Astrocyte (in vitro differentiated cells and primary cell): Measurements from ENCODE around the gene DOCK11.

Experiments
- CTCF ChIP-seq: IDR thresholded peaks from 2 replicates; pipeline ENCODE4 v1.5.1; 2011; ENCODE audit warnings: low read depth, mild to moderate bottlenecking, inconsistent platforms, low read length, moderate library complexity; ENCODE audit not compliant: insufficient read depth
- EZH2 ChIP-seq: IDR thresholded peaks from 2 replicates; pipeline ENCODE4 v1.6.1; 2012; ENCODE audit warnings: mild to moderate bottlenecking, low read length, inconsistent platforms; ENCODE audit not compliant: insufficient read depth

DNA sequence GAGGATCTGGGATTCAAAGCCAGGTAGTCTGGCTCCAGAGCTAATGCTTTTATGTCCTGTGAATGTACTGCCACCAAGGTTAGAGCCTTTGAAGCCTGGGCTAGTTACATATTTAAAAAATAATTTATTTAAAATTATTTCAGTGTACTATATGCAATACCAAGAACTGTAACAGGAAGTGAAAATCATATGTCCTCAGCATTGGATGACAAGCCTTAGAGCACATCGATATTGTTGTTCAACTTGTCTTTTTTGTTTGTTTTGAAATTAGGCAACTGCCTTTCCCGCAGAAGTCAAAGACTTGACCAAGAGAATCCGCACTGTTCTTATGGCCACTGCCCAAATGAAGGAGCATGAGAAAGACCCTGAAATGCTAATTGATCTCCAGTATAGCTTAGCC is 158.7 kb downstream of the DOCK11 start:
- TF ChIP-seq CTCF, result no peak
- no peak for TF ChIP-seq EZH2
